Transverse colon (tissue), 4 donors: ENCODE results near the gene ASB10. TPM values are rescaled to one million over a fixed set of nuclear protein-coding genes. Genes with fewer than 3 reads are reported as not detected.

Experiments used
- DNase-seq: peaks from one replicate; pipeline ENCODE4 v3.0.0-alpha.2; 2019
- H3K27ac ChIP-seq, 4 donors: fragments of 200-600 bp; sonication (generic); 2 replicates each; pipeline ENCODE4 v1.5.1; 2016 to 2018; ENCODE audit warnings: inconsistent platforms in 4 of 4
- H3K27me3 ChIP-seq: fragments of 200-600 bp; sonication (generic); 2 replicates; pipeline ENCODE4 v1.5.1; 2017; ENCODE audit warnings: inconsistent platforms
- H3K36me3 ChIP-seq, 4 donors: fragments of 200-600 bp; sonication (generic); 2 replicates each; pipeline ENCODE4 v1.5.1; 2017 to 2019; ENCODE audit warnings: inconsistent platforms in 4 of 4
- H3K4me1 ChIP-seq, 4 donors: fragments of 200-600 bp; sonication (generic); 2 replicates each; pipeline ENCODE4 v1.5.1; 2017 to 2020; ENCODE audit warnings: inconsistent platforms in 4 of 4
- H3K4me3 ChIP-seq, 4 donors: fragments of 200-600 bp; sonication (generic); 1 replicate in 1 of 4; 2 replicates in 3 of 4; pipeline versions ENCODE4 v1.5.1 to v1.6.1; 2017 to 2019; ENCODE audit warnings: inconsistent platforms in 4 of 4
- H3K9me3 ChIP-seq, 2 donors: fragments of 200-600 bp; sonication (generic); 2 replicates each; pipeline ENCODE4 v1.5.1; 2017 to 2019; ENCODE audit warnings: inconsistent platforms in 2 of 2
- EP300 ChIP-seq: sonication (generic); formaldehyde crosslinking; IDR thresholded peaks from one replicate; pipeline ENCODE4 v1.6.1; 2017; ENCODE audit warnings: antibody characterized with exemption, low read depth
- POLR2A ChIP-seq: fragments of 450-650 bp; IDR thresholded peaks from one replicate; pipeline ENCODE4 v1.6.1; 2016; ENCODE audit warnings: antibody characterized with exemption, mild to moderate bottlenecking, moderate library complexity
- POLR2AphosphoS5 ChIP-seq, 3 donors: sonication (generic); formaldehyde crosslinking; IDR thresholded peaks; one replicate each; pipeline ENCODE4 v1.6.1; 2016; ENCODE audit warnings: antibody characterized with exemption in 3 of 3
- WGBS, 2 donors: methylation state at CpG; one replicate each; pipeline ENCODE4 v1.1.5; 2018; ENCODE audit warnings: low coverage in 1 of 2; 5-methylcytosine and 5-hydroxymethylcytosine counted together
- in situ Hi-C, 4 donors: fragments of 200-750 bp; cut with MboI; loops; one replicate each; pipeline versions ENCODE4 v1.15.0 to v1.15.1; 2017; ENCODE audit warnings: low sequenced_read_pairs in 3 of 4, low pct_ligation_motif_present in 1 of 4, low pct_unique_long_range_greater_than_20kb in 1 of 4
- intact Hi-C: fragments of 100-400 bp; cut with DNase I; formaldehyde crosslinking; loops from one replicate; pipeline ENCODE4 v1.15.1; 2023; ENCODE audit warnings: low total_unique reads
- total RNA-seq, 4 donors: library from RNA; depleted of rRNA; stranded (reverse); fragments of >200 nt; gene quantifications; one replicate each; pipeline ENCODE4 v1.1.0, GENCODE V29; 2016
- TF ChIP-seq, protein P1 (sequence below), 5 experiments: fragments of 200-600 bp in 3 of 5; fragments of 450-650 bp in 2 of 5; sonication (generic) in 3 of 5; IDR thresholded peaks; 1 replicate in 2 of 5; 2 replicates in 3 of 5; pipeline ENCODE4 v1.5.1; 2016 to 2017; ENCODE audit warnings: antibody characterized with exemption in 5 of 5, inconsistent platforms in 3 of 5, mild to moderate bottlenecking in 2 of 5, moderate library complexity in 1 of 5

Gene ASB10, protein sequence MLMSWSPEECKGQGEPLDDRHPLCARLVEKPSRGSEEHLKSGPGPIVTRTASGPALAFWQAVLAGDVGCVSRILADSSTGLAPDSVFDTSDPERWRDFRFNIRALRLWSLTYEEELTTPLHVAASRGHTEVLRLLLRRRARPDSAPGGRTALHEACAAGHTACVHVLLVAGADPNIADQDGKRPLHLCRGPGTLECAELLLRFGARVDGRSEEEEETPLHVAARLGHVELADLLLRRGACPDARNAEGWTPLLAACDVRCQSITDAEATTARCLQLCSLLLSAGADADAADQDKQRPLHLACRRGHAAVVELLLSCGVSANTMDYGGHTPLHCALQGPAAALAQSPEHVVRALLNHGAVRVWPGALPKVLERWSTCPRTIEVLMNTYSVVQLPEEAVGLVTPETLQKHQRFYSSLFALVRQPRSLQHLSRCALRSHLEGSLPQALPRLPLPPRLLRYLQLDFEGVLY
- not detected for total RNA-seq

DNA sequence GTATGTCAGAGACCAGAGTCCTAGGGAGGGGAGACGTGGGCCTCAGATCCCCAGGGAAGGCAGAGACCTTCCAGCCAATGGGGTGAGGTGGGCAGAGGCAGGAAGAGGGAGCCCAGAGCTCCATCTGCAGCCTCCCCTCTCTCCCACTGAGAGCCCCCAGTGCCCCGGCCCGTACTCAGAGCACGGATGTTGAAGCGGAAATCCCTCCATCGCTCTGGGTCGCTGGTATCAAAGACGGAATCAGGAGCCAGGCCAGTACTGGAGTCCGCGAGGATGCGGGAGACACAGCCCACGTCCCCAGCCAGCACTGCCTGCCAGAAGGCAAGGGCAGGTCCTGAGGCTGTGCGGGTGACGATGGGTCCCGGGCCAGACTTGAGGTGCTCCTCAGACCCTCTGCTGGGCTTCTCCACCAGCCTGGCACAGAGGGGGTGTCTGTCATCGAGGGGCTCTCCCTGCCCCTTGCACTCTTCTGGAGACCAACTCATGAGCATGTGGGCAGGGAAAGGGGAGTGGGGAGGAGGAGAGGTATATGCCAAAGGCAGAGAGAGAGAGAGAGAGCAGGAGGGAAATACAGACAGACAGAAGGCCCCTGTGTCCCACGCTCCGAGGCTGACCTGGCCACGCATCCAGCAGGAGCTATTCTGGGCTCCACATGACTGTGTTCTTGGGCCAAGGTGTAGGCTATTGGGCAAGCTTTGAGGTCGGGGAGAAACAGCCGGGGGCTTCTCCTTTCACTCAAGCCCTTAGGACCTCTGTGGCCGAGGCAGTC lies at the start of gene ASB10:
Gene ASB10 (minus strand): TSS at position 611 of the 769 bp plus-strand sequence. CDS start 120 bp downstream, at position 491.
- intact Hi-C loops, result no loop called here
- in situ Hi-C loops, result no loop called here
- WGBS, 2 donors, result 84% methylated on average over 22 of the region's 22 CpGs; no CpG with 5 or more reads in 1 of the 2 donors

DNA sequence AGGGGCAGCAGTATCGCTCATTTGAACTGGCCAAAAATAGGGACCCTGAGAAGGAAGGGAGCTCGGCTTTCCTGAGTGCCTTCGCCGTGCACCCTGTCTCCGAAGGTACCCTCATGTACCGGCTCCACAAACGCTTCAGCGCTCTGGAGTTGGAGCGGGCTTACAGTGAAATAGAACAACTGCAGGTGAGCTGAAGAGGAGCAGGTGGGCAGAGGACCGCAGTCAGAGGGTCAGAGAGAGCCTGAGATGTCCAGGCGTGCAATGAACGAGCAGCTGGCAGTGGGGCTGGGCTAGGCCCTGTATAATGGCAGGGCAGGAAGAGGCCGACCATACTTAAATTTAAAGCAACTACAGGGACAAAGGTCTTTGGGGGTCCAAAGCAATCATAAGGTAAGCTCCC lies 49.4 kb upstream of the ASB10 start:
- no peak overlapping the region for H3K27ac ChIP-seq
- 92 to 94% methylated on average over 11 to 13 of the region's 13 CpGs for WGBS, 2 donors
- in situ Hi-C loops, result no loop called here
- intact Hi-C loops, result no loop called here
- H3K9me3 ChIP-seq, result no peaks in the 10 kb centered on the region
- peaks cover 0 to 27% (median 4%) of the 10 kb centered on the region in 4 donors for H3K36me3 ChIP-seq
- peaks cover 13 to 21% (median 17%) of the 10 kb centered on the region in 4 donors for H3K4me1 ChIP-seq
- DNase-seq, result no peak
- TF ChIP-seq, protein P1, sequence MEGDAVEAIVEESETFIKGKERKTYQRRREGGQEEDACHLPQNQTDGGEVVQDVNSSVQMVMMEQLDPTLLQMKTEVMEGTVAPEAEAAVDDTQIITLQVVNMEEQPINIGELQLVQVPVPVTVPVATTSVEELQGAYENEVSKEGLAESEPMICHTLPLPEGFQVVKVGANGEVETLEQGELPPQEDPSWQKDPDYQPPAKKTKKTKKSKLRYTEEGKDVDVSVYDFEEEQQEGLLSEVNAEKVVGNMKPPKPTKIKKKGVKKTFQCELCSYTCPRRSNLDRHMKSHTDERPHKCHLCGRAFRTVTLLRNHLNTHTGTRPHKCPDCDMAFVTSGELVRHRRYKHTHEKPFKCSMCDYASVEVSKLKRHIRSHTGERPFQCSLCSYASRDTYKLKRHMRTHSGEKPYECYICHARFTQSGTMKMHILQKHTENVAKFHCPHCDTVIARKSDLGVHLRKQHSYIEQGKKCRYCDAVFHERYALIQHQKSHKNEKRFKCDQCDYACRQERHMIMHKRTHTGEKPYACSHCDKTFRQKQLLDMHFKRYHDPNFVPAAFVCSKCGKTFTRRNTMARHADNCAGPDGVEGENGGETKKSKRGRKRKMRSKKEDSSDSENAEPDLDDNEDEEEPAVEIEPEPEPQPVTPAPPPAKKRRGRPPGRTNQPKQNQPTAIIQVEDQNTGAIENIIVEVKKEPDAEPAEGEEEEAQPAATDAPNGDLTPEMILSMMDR (IDR thresholded peaks at IDR 0.05), result no peak
- no peak for TF ChIP-seq POLR2A
- no peak for TF ChIP-seq EP300
- no peak for TF ChIP-seq POLR2AphosphoS5 (IDR thresholded peaks at IDR 0.05)
- no peaks in the 10 kb centered on the region for H3K27me3 ChIP-seq
- no peak overlapping the region for H3K4me3 ChIP-seq

More for the DNA sequence above, at the start of gene ASB10:
- TF ChIP-seq POLR2AphosphoS5 (IDR thresholded peaks at IDR 0.05) (no peak), POLR2A (no peak), EP300 (no peak)
- TF ChIP-seq, protein P1 (IDR thresholded peaks at IDR 0.05), result no peak
- Histone ChIP-seq H3K4me3 (no peak within 1 kb of the TSS), H3K4me1 (no peaks in the 10 kb centered on the region), H3K36me3 (no peaks in the 10 kb centered on the region), H3K27me3 (no peaks in the 10 kb centered on the region), H3K27ac (no peak within 1 kb of the TSS), H3K9me3 (no peaks in the 10 kb centered on the region)
- DNase-seq, result no peak

DNA sequence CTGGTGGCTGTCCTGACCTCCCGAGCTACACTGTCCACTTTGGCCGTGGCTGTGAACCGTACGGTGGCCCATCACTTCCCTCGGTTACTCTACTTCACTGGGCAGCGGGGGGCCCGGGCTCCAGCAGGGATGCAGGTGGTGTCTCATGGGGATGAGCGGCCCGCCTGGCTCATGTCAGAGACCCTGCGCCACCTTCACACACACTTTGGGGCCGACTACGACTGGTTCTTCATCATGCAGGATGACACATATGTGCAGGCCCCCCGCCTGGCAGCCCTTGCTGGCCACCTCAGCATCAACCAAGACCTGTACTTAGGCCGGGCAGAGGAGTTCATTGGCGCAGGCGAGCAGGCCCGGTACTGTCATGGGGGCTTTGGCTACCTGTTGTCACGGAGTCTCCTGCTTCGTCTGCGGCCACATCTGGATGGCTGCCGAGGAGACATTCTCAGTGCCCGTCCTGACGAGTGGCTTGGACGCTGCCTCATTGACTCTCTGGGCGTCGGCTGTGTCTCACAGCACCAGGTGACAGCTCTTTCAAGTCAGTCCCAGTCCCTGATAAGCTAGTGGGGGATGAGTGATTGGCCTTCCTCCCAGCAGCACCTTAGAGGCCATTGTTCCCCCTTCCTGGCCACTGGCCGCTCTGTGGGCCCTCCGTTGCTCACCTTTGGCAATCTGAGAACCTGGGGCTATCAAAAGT lies 48.2 kb upstream of the ASB10 start:
- in situ Hi-C loops, result no loop called here
- no peak for DNase-seq
- H3K27ac ChIP-seq, result no peak overlapping the region

More for the DNA sequence above, 48.2 kb upstream of the ASB10 start:
- H3K9me3 ChIP-seq, result no peaks in the 10 kb centered on the region
- TF ChIP-seq EP300, result no peak
- no peak for TF ChIP-seq POLR2A
- TF ChIP-seq, protein P1 (IDR thresholded peaks at IDR 0.05), result no peak
- no peak for TF ChIP-seq POLR2AphosphoS5 (IDR thresholded peaks at IDR 0.05)
- no peak overlapping the region for H3K4me3 ChIP-seq
- WGBS, 2 donors, result 90 to 93% methylated on average over 2 to 28 of the region's 28 CpGs
- peaks cover 0 to 27% (median 4%) of the 10 kb centered on the region in 4 donors for H3K36me3 ChIP-seq
- intact Hi-C loops, result no loop called here
- peaks cover 14 to 24% (median 17%) of the 10 kb centered on the region in 4 donors for H3K4me1 ChIP-seq
- H3K27me3 ChIP-seq, result no peaks in the 10 kb centered on the region
